Urinary bladder (tissue), 4 donors: ENCODE results near the gene DTYMK. TPM values are rescaled to one million over a fixed set of nuclear protein-coding genes. Genes with fewer than 3 reads are reported as not detected.

Experiments
- DNase-seq: peaks from one replicate; pipeline ENCODE4 v3.0.0-alpha.2; 2015; ENCODE audit errors: extremely low spot score
- H3K27ac ChIP-seq: one replicate; pipeline ENCODE4 v1.5.1; 2013; ENCODE audit warnings: low read depth, mild to moderate bottlenecking, moderate library complexity
- H3K36me3 ChIP-seq: one replicate; pipeline ENCODE4 v1.6.1; 2013; ENCODE audit warnings: mild to moderate bottlenecking, moderate library complexity; ENCODE audit not compliant: insufficient read depth
- H3K4me1 ChIP-seq: one replicate; pipeline ENCODE4 v1.6.1; 2013; ENCODE audit warnings: mild to moderate bottlenecking, moderate library complexity; ENCODE audit not compliant: insufficient read depth
- H3K4me3 ChIP-seq: one replicate; pipeline ENCODE4 v1.5.1; 2013; ENCODE audit warnings: low read depth, low read length
- WGBS: extraction: QIAGEN DNeasy Blood & Tissue Kit; methylation state at CpG from one replicate; pipeline ENCODE4 v1.1.7; 2013; 5-methylcytosine and 5-hydroxymethylcytosine counted together
- polyA plus RNA-seq: library from polyadenylated mRNA; stranded (reverse); fragments of 200-250 nt; gene quantifications from one replicate; pipeline ENCODE4 v1.2.3, GENCODE V29; 2013
- total RNA-seq: library from RNA; depleted of rRNA; stranded (reverse); fragments of >200 nt; gene quantifications from one replicate; pipeline ENCODE4 v1.2.3, GENCODE V29; 2014
- donor health status: healthy with polysubstance abuse.
- donor health status: healthy.

Gene DTYMK
- total and polyA plus RNA-seq, 2 donors, result 12.7 to 20.0 TPM

DNA sequence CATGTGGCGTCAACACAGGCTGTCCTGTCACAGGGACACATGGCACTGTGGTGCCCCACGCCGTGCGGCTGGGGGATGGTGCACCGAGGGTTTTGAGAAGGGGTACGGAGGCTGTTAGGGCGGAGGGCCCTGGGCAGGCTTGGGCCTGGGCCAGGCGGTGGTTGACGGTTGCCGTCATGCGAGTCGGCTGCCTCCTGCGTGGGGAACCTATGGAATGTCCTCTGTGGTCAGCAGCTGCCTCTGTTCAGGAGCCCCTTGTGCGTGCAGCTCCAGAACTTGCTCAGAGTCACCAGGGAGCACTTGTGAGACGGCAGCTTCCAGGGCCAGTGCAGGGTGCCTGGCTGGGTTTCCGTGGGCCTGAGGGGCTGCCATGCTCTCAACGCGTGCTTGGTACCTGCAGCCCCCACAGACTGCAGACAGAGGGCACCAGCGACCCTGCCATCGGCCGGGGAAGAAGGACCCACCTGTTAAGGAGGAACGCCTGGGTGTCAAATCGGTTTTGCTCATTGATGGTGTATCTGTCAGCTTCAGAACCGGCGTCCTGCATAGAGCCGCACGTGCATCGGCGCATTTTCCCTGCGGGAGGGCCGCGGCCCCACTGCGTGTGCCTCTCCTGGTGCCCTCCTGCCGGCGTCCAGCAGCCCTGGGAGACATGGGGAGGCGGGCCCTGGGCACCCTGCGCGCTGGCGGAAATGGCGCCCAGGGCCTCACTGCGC, 37.8 kb upstream of the DTYMK start:
- peaks cover 2% of the 10 kb centered on the region for H3K36me3 ChIP-seq
- no peak overlapping the region for H3K27ac ChIP-seq
- 94% methylated on average over 41 of the region's 41 CpGs for WGBS
- DNase-seq, result no peak
- H3K4me1 ChIP-seq, result no peaks in the 10 kb centered on the region
- no peak overlapping the region for H3K4me3 ChIP-seq

DNA sequence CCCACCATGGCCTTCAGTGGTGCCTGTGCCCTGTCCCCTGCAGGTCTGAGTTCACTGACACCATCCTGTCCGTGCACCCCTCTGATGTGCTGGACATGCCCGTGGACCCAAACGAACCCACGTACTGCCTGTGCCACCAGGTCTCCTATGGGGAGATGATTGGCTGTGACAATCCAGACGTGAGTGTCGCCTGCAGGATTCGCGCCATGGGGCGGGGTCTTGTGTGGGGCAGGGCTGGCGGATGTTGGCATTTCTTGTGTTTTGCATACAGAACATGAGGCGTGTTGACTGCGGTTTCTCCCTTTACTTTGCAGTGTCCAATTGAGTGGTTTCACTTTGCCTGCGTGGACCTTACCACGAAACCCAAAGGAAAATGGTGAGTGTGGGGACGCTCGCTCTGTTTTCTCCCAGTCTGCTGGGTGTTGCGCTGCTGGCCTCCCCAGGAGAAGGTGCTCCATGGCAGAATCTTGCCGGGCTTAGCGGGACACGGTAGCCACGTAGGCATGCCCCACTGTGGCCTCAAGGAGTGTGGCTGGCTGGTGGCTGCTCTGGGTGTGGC, 36.4 kb upstream of the DTYMK start:
- H3K4me1 ChIP-seq, result no peaks in the 10 kb centered on the region
- 96% methylated on average over 21 of the region's 21 CpGs for WGBS
- H3K27ac ChIP-seq, result no peak overlapping the region
- H3K4me3 ChIP-seq, result no peak overlapping the region
- peaks cover 5% of the 10 kb centered on the region for H3K36me3 ChIP-seq
- DNase-seq, result no peak

DNA sequence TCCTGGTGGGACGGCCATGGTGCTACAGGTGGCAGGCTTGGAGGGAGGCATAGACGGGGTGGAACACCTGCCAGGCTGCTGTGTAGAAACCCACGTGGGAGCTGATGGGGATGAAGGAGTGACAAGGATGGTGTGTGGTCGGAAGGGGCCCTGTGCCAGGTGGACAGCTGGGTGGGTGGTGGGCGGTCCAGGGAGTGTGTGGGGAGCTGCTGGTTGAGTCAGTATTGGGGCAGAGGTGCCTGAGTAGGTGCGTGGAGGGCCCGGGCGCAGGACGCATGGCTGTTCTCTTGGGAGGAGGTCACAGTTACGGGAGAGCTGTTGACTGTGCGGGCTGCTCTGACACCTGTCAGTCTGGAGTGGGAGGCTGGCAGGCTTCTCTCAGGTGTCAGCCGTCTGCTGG, 35.2 kb upstream of the DTYMK start:
- Histone ChIP-seq H3K36me3 (peaks cover 5% of the 10 kb centered on the region), H3K4me1 (no peaks in the 10 kb centered on the region), H3K27ac (no peak overlapping the region), H3K4me3 (no peak overlapping the region)
- WGBS, result 97% methylated on average over 12 of the region's 12 CpGs
- no peak for DNase-seq

DNA sequence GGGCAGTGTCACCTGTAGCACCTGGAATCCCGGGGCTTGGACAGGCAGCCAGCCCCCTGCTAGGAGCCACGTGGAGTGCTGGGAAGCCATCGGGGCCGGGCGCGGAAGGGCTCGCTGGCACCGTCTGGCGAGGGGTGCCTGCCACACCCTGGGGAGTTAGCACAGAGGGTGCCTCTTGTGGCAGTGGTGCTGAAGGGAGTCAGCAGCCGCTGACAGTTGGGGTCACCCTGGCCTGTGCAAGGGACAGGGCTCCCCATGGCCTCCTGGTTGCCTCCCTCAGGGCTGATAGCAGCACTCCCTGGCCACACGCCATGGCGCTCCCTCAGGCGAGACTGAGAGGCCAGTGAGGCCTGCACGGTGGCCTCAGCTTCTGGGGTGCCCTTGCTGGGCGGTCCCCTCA, 33.9 kb upstream of the DTYMK start:
- WGBS, result 94% methylated on average over 15 of the region's 15 CpGs
- no peak for DNase-seq
- peaks cover 5% of the 10 kb centered on the region for H3K36me3 ChIP-seq
- no peak overlapping the region for H3K4me3 ChIP-seq
- no peak overlapping the region for H3K27ac ChIP-seq
- no peaks in the 10 kb centered on the region for H3K4me1 ChIP-seq

DNA sequence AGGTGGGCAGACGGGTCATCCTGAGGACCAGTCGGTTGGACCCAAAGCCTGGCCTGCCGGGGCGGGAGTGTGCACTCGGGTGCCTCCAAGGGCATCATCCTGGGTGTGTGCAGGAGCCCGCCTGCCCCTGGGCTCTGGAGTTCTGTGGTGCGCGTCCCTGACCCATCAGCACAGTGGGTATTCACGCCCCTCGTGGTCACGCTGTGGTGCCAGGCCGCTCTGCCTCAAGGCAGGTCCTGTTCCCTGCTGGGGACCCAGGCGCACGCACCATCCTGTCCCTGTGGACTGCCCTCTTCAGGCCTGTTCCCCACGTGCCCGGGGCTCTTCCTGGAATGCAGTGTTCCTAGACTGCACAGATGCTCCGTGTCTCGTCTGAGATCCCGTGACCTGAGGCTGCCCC, 33.5 kb upstream of the DTYMK start:
- no peak overlapping the region for H3K27ac ChIP-seq
- WGBS, result 95% methylated on average over 19 of the region's 19 CpGs
- H3K36me3 ChIP-seq, result peaks cover 5% of the 10 kb centered on the region
- no peak for DNase-seq
- no peaks in the 10 kb centered on the region for H3K4me1 ChIP-seq
- no peak overlapping the region for H3K4me3 ChIP-seq

DNA sequence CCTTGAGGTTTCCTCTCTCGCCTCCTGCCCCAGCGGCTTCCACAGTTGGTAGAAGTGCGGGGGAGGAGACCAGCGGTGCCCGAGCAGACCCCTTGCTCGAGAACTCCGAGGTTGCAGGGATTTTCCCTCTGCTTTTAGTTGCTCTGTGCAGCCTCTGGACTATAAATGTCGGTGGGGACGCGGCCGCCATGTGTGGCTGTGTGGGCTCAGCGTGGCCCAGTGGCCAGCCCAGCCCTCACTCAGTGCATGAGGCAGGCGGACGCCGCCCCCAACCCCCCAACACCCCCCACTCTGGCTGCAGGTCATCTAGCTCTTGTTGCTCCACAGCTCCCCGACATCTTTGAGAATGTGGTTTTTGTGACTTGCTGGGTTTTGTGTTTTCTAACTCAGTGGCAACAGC, 32.5 kb upstream of the DTYMK start:
- Histone ChIP-seq H3K36me3 (peaks cover 4% of the 10 kb centered on the region), H3K4me1 (no peaks in the 10 kb centered on the region), H3K27ac (no peak overlapping the region), H3K4me3 (no peak overlapping the region)
- WGBS, result 94% methylated on average over 16 of the region's 16 CpGs
- no peak for DNase-seq

DNA sequence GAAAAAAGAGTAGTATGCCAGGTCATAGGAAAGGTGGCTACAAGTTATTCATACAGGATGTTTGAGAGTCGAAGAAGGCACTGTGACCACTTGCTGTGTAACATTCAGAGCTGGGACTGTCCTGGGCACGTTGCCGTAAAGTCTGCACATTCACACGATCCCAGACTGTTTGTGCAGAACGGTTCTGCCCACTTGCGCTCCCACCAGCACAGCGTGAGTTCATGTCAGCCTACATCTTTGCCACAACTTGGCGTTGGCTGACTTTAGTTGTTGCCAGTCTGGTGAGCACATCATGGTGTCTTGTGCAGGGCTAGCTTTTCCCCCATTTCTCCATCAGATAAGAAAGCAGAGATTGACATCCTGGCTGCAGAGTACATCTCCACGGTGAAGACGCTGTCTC, 22.3 kb upstream of the DTYMK start:
- Histone ChIP-seq H3K27ac (no peak overlapping the region), H3K36me3 (peaks cover 7% of the 10 kb centered on the region), H3K4me3 (no peak overlapping the region), H3K4me1 (no peaks in the 10 kb centered on the region)
- WGBS, result 84% methylated on average over 10 of the region's 10 CpGs
- no peak for DNase-seq

DNA sequence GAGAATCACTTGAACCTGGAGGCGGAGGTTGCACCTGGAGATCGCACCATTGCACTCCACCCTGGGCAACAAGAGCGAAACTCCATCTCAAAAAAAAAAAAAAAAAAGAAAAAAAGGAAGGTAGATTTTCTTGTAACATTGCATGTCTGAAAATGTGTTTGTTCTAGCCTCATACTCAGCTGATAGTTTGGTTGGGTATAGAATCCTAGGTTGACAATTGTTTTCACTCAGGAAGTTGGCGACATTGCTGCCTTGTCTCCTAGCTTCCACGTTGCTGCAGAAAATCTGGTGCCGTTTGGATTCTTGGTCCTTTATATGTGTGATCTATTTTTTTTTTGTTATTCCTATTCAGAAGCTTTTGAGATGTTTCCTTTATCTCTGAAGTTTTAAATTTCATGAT, 19.9 kb upstream of the DTYMK start:
- WGBS, result 98% methylated on average over 6 of the region's 6 CpGs
- Histone ChIP-seq H3K4me3 (no peak overlapping the region), H3K4me1 (no peaks in the 10 kb centered on the region), H3K27ac (no peak overlapping the region), H3K36me3 (peaks cover 4% of the 10 kb centered on the region)
- DNase-seq, result no peak

DNA sequence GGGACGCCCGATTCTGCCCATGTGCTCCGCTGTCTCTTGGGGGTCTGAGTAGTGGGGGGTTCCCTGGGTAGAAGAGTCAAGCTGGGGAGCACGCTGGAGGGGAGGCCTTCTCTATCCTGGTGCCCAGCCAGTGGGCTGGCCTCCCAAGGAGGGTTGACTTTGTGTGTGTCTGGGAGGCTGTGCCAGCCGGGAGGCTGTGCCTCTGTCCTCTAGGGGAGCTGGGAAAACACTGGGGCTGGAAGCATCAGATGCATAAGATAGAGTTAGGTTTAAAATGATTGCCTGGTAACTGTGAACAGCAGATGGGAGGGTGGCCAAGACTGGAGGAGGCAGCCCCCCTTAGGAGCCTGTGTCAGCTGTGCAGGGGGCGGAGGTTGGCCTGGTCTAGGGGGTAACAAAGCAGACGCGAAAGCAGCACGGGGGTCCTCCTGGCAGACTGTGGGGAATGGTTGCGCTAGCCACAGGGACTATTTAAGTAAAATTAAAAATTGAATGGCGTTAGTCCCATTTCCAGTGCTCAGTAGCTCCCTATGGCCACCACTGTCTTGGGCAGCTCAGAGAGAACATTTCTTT, 16.5 kb upstream of the DTYMK start:
- WGBS, result 33% methylated on average over 11 of the region's 11 CpGs
- H3K4me1 ChIP-seq, result no peaks in the 10 kb centered on the region
- no peak for DNase-seq
- peak overlapping the region; percentile 81 for H3K4me3 ChIP-seq
- no peak overlapping the region for H3K27ac ChIP-seq
- no peaks in the 10 kb centered on the region for H3K36me3 ChIP-seq

DNA sequence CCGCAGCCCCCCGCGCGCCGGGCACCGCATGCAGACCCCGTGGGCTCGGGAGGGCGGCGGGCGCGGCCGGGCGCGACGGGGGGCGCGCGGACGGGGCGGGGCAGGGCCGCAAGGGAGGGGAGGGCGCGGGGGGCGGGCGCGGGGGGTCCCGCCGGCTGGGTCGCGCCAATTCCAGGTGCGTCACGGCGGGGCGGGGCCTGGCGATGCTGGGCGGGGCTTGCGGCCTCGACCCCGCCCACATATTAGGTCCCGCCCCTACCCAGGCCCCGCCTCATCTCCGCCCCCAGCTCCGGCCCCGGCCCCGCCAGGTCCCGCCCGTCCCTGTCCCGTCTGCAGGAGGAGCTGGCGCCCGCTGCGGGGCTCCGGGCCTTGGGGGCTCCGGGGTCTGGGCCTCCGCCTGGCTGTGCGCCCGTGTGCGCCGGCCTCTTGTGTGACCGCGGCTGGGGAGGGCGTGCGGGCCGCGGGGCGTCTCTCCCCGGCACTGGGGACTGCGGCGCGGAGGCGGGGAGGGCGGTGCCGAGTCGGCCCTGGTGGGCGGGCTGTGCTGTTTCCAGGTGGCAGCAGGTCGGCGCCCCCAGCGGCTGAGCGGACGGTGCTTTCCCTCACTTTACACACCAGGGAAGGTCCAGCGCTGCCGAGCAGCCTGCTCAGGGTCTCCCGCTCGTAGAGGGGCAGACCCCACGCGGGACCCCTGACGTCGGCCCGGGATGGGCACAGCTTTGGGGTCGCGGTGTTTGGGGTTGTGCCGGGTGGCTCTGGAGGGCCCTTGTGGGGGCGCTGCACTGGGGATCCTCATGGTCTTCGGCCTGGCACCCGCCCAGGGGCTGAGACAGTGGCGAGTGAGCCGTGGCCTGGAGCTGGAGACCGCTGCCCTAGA, 15.8 kb upstream of the DTYMK start:
- no peaks in the 10 kb centered on the region for H3K36me3 ChIP-seq
- peak; percentile 35 for DNase-seq
- H3K27ac ChIP-seq, result peak overlapping the region; percentile 91
- H3K4me1 ChIP-seq, result no peaks in the 10 kb centered on the region
- H3K4me3 ChIP-seq, result peak overlapping the region; percentile 81
- 1% methylated on average over 87 of the region's 98 CpGs for WGBS

DNA sequence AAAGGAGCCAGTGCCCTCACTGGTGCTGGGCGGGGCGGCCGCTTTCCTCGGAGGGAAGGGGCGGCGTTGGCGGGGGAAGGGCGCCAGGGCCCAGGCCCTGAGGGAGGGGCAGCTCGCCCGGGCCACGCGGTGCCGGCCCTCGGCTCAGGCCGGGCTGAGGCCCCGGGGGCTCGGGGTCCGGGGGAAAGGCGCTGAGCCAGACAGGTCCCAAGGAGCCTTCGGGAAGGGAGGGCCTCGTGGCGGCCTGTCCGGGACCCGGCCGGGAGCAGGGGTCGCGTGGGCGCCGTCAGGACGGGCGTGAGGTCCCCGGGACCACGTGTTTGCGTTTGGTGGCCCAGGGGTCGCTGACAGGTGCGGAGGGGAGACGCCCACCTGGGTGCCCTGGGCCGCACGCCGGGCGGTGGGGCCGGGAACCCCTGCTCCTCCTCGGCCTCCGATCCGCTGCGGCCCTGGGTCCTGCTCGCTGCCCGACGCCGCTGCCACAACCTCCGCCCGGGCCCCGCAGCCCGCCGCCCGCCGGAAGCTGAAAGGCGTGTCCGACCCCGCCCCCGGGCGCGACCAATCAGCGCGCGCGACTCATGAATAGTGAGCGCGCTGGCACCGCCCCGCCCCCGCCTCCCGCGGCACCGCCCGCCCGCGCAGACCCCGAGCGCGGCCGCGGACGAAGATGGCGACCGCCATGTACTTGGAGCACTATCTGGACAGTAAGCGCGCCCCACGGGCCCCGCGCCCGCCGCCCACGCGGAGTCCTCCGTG, 15.0 kb upstream of the DTYMK start, which contains the start of gene ING5:
TSS of gene ING5 (plus strand) at position 641 of the 756 bp plus-strand sequence. CDS start at position 668, 27 bp downstream.
- Histone ChIP-seq H3K36me3 (no peaks in the 10 kb centered on the region), H3K4me1 (no peaks in the 10 kb centered on the region), H3K4me3 (peak within 1 kb of the TSS; percentile 81), H3K27ac (peak within 1 kb of the TSS; percentile 96)
- peak; percentile 69 for DNase-seq
- WGBS, result under 1% methylated on average over 96 of the region's 96 CpGs

DNA sequence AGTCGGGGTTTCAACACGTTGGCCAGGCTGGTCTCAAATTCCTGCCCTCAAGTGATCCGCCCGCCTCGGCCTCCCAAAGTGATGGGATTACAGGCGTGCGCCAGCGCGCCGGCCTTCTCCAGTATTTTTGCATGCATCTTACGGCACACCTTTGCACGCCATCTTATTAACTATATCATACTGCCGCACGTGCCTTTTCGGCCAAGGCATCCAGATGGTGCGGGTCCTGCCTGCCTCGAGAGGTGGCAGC, 14.5 kb upstream of the DTYMK start:
- peak overlapping the region; percentile 81 for H3K4me3 ChIP-seq
- DNase-seq, result no peak
- peak overlapping the region; percentile 96 for H3K27ac ChIP-seq
- WGBS, result 1% methylated on average over 17 of the region's 17 CpGs
- H3K4me1 ChIP-seq, result no peaks in the 10 kb centered on the region
- H3K36me3 ChIP-seq, result no peaks in the 10 kb centered on the region

DNA sequence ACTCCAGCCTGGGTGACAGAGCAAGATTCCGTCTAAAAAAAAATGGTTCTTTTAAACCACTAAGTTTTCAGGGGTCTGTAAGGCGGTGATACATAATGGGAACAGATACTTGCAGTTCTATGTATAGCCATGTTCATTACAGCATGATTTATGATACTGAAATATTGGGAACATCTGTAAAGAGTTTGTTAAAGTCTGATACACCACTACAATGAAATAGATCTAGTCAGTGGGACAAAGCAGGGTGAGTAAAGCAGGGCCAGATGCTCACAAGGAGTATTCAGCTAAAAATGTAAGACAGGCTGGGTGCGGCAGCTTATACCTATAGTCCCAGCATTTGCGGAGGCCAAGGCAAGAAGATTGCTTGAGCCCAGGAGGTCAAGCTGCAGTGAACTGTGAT, 9.0 kb upstream of the DTYMK start:
- WGBS, result 96% methylated on average over 4 of the region's 4 CpGs
- H3K4me3 ChIP-seq, result no peak overlapping the region
- DNase-seq, result no peak
- H3K36me3 ChIP-seq, result no peaks in the 10 kb centered on the region
- H3K27ac ChIP-seq, result no peak overlapping the region
- H3K4me1 ChIP-seq, result no peaks in the 10 kb centered on the region
